ENCODE results near the gene COX6B2.

- TF ChIP-seq PATZ1 (CRISPR knock-in tag; IDR thresholded peaks at IDR 0.05; ENCODE audit: borderline replicate concordance) = no peak
- no peak for TF ChIP-seq ISL1 (CRISPR knock-in tag; IDR thresholded peaks at IDR 0.05)
These were observed 43.1 kb downstream of the COX6B2 start for GRCh38 chr19:55311397-55311796.

All from SK-N-SH treated with all-trans-retinoic acid at 6 μM for 48 hours (cell line).